Measurements from ENCODE around the gene ATP5PD. TPM values are rescaled to one million over a fixed set of nuclear protein-coding genes. Genes with fewer than 3 reads are reported as not detected.

Gene ATP5PD
- total RNA-seq, 2 experiments from 2014 or later = 242 TPM

- Mint-ChIP-seq H3K4me1 (peaks cover 44% of the 10 kb centered on the region), H3K36me3 (ENCODE audit: low read depth) (no peaks in the 10 kb centered on the region), H3K9me3 (no peaks in the 10 kb centered on the region), H3K4me3 (peak overlapping the region; percentile 70), H3K27me3 (no peaks in the 10 kb centered on the region), H3K27ac (peak overlapping the region; percentile 13)
- no peak for DNase-seq
- ChIA-PET CTCF (interaction anchor here (1.3 to 1.7 kb wide), 2 partner anchors 19 to 27 kb away, joined by 3 to 5 read pairs; no protein-coding TSS in a partner anchor), POLR2A (interaction anchor here (1.2 to 2.3 kb wide), 3 partner anchors 9 to 52 kb away, joined by 3 to 16 read pairs (median 11); partner anchors contain the start of gene ARMC7)
Measured at GRCh38 chr17:75086496-75087181, 39.9 kb upstream of the ATP5PD start.

- no peak overlapping the region for H3K4me3 Mint-ChIP-seq
- DNase-seq = no peak
- ChIA-PET POLR2A (interaction anchor here (0.7 to 1.0 kb wide), 2 partner anchors 24 to 263 kb away, joined by 3 to 4 read pairs; no protein-coding TSS in a partner anchor), CTCF (interaction anchor here (0.7 to 0.9 kb wide), 2 partner anchors 27 to 30 kb away, joined by 3 read pairs; no protein-coding TSS in a partner anchor)
- H3K36me3 Mint-ChIP-seq (ENCODE audit: low read depth) = no peaks in the 10 kb centered on the region
- H3K27me3 Mint-ChIP-seq = no peaks in the 10 kb centered on the region
- no peak overlapping the region for H3K27ac Mint-ChIP-seq
- peaks cover 43% of the 10 kb centered on the region for H3K4me1 Mint-ChIP-seq
- H3K9me3 Mint-ChIP-seq = no peaks in the 10 kb centered on the region
Measured at GRCh38 chr17:75084039-75084660, 37.4 kb upstream of the ATP5PD start.

- Mint-ChIP-seq H3K27ac (no peak overlapping the region), H3K27me3 (no peaks in the 10 kb centered on the region), H3K9me3 (no peaks in the 10 kb centered on the region), H3K4me3 (no peak overlapping the region), H3K36me3 (ENCODE audit: low read depth) (no peaks in the 10 kb centered on the region), H3K4me1 (peaks cover 44% of the 10 kb centered on the region)
- ChIA-PET POLR2A (no interaction called here), CTCF (interaction anchor here (1.9 kb wide), 1 partner anchor 31 kb away, joined by 6 read pairs; no protein-coding TSS in a partner anchor)
- no peak for DNase-seq
Measured at GRCh38 chr17:75082683-75083082, 35.9 kb upstream of the ATP5PD start.

DNA sequence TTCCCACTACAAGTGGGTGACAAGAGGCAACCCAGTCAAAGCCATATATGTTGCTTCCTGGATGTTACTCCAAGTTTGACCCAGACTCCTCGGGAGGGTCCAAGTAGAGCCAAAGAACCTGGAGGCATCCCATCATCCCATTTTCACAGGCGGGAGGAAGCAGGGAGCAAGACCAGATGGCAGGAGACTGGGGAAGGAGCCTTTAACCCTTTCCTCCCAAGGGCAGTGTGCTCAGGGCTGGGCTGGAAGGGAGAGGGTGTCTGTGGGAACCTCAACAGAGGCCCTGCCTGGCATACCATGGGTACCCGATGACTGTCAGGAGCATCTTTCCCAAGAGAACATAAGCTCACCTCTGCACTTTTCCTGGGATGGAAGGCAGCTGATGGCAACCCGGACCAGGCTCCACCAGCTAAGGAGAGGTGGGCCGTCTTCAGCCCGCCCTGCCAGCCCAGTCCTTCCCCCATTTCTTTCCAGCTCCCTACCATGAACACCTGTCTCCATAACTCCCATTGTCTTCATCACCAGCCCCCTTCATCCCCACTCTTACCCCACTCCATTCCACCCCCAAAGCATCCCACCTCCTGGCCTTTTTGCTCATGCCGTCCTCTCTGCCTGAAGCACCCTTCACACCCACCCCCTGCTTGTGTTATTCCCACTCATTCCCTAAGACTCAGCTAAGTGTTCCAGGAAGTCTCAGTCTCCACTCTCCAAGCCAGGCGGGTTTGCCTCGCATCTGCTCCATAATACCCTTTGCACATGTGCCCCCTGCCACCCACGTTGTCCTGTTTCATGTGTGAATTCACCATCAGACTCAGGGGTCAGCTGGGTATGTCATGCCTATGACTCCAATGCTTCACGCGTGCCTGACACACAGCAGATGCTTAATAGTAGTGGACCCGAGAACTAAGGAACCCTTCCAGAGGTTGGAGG lies 35.1 kb upstream of the ATP5PD start:
- Mint-ChIP-seq H3K4me1 (peaks cover 44% of the 10 kb centered on the region), H3K9me3 (no peaks in the 10 kb centered on the region), H3K36me3 (ENCODE audit: low read depth) (no peaks in the 10 kb centered on the region), H3K27ac (no peak overlapping the region), H3K27me3 (no peaks in the 10 kb centered on the region), H3K4me3 (no peak overlapping the region)
- POLR2A ChIA-PET = interaction anchor here (0.6 to 1.3 kb wide), 2 partner anchors 179 to 209 kb away, joined by 4 read pairs; partner anchors contain the start of gene FDXR
- no peak for DNase-seq
- CTCF ChIA-PET = interaction anchor here (1.6 to 1.9 kb wide), 2 partner anchors 12 to 32 kb away, joined by 4 to 6 read pairs; no protein-coding TSS in a partner anchor

GRCh38 chr17:75079023-75079373 lies 32.2 kb upstream of the ATP5PD start:
- DNase-seq = no peak
- Mint-ChIP-seq H3K9me3 (no peaks in the 10 kb centered on the region), H3K27ac (no peak overlapping the region), H3K27me3 (no peaks in the 10 kb centered on the region), H3K36me3 (ENCODE audit: low read depth) (no peaks in the 10 kb centered on the region), H3K4me3 (no peak overlapping the region), H3K4me1 (peaks cover 33% of the 10 kb centered on the region)
- POLR2A ChIA-PET = interaction anchor here (1.2 to 2.9 kb wide), 3 partner anchors 9 to 183 kb away, joined by 3 to 16 read pairs (median 3); partner anchors contain the start of genes ATP5PD, KCTD2 and SLC16A5
- CTCF ChIA-PET = interaction anchor here (1.2 to 1.6 kb wide), 2 partner anchors 19 to 31 kb away, joined by 4 to 5 read pairs; no protein-coding TSS in a partner anchor

- Mint-ChIP-seq H3K27me3 (no peaks in the 10 kb centered on the region), H3K27ac (peak overlapping the region; percentile 16), H3K36me3 (ENCODE audit: low read depth) (no peaks in the 10 kb centered on the region), H3K4me3 (no peak overlapping the region), H3K4me1 (peaks cover 29% of the 10 kb centered on the region), H3K9me3 (no peaks in the 10 kb centered on the region)
- no peak for DNase-seq
- CTCF ChIA-PET = interaction anchor here (0.7 to 1.6 kb wide), 4 partner anchors 19 to 244 kb away, joined by 3 to 5 read pairs (median 4); no protein-coding TSS in a partner anchor
- POLR2A ChIA-PET = interaction anchor here (0.7 to 2.9 kb wide), 5 partner anchors 9 to 184 kb away, joined by 3 to 16 read pairs (median 3); partner anchors contain the start of genes ATP5PD, KCTD2 and SLC16A5
Measured at GRCh38 chr17:75078284-75079022, 31.7 kb upstream of the ATP5PD start.

- peaks cover 29% of the 10 kb centered on the region for H3K4me1 Mint-ChIP-seq
- ChIA-PET CTCF (interaction anchor here (0.7 to 1.9 kb wide), 3 partner anchors 11 to 245 kb away, joined by 3 to 5 read pairs (median 3); partner anchors contain the start of gene SLC16A5), POLR2A (interaction anchor here (0.7 to 2.9 kb wide), 7 partner anchors 8 to 185 kb away, joined by 3 to 16 read pairs (median 3); partner anchors contain the start of genes ATP5PD, KCTD2 and SLC16A5)
- peak overlapping the region; percentile 52 for H3K27ac Mint-ChIP-seq
- H3K27me3 Mint-ChIP-seq = no peaks in the 10 kb centered on the region
- DNase-seq = peak; percentile 66
- H3K9me3 Mint-ChIP-seq = no peaks in the 10 kb centered on the region
- peak overlapping the region; percentile 50 for H3K4me3 Mint-ChIP-seq
- H3K36me3 Mint-ChIP-seq (ENCODE audit: low read depth) = no peaks in the 10 kb centered on the region
Measured at GRCh38 chr17:75077496-75078283, 30.9 kb upstream of the ATP5PD start.

- no peaks in the 10 kb centered on the region for H3K9me3 Mint-ChIP-seq
- H3K4me1 Mint-ChIP-seq = peaks cover 29% of the 10 kb centered on the region
- no peak overlapping the region for H3K27ac Mint-ChIP-seq
- no peaks in the 10 kb centered on the region for H3K27me3 Mint-ChIP-seq
- CTCF ChIA-PET = interaction anchor here (1.9 kb wide), 1 partner anchor 11 kb away, joined by 5 read pairs; the partner anchor contains the start of gene SLC16A5
- no peaks in the 10 kb centered on the region for H3K36me3 Mint-ChIP-seq (ENCODE audit: low read depth)
- POLR2A ChIA-PET = interaction anchor here (0.8 to 2.9 kb wide), 3 partner anchors 9 to 41 kb away, joined by 3 to 16 read pairs (median 8); partner anchors contain the start of gene SLC16A5
- H3K4me3 Mint-ChIP-seq = peak overlapping the region; percentile 50
- DNase-seq = no peak
Measured at GRCh38 chr17:75077072-75077495, 30.3 kb upstream of the ATP5PD start.

GRCh38 chr17:75075597-75076336 lies 29.0 kb upstream of the ATP5PD start:
- peaks cover 29% of the 10 kb centered on the region for H3K4me1 Mint-ChIP-seq
- H3K36me3 Mint-ChIP-seq (ENCODE audit: low read depth) = no peaks in the 10 kb centered on the region
- DNase-seq = no peak
- H3K27ac Mint-ChIP-seq = no peak overlapping the region
- H3K27me3 Mint-ChIP-seq = no peaks in the 10 kb centered on the region
- no peaks in the 10 kb centered on the region for H3K9me3 Mint-ChIP-seq
- CTCF ChIA-PET = interaction anchor here (0.6 to 1.9 kb wide), 4 partner anchors 12 to 213 kb away, joined by 3 to 5 read pairs (median 4); partner anchors contain the start of gene SLC16A5
- no peak overlapping the region for H3K4me3 Mint-ChIP-seq
- POLR2A ChIA-PET = interaction anchor here (1.5 to 2.9 kb wide), 3 partner anchors 8 to 203 kb away, joined by 4 to 16 read pairs (median 8); partner anchors contain the start of genes FDXR and SLC16A5

DNA sequence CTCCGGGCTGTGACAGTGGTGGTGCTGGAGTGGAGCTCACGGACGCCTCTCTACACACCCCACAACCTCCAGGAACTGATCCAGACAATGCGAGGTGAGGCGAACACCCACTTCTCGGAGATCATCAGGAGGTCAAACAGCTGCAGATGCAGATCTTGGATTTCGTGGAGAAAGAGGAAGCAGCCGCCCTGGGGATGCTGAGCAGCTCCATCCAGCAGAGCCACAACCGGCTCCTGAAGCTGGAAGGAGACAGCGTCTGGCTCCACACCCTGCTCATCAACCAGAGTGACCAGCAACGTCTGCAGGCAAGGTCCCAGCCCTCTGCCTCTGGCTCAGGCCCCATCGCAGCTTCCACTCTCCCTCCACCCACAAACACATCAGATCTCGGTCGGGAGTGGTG lies 27.8 kb upstream of the ATP5PD start:
- Mint-ChIP-seq H3K27ac (no peak overlapping the region), H3K27me3 (no peaks in the 10 kb centered on the region), H3K4me3 (no peak overlapping the region), H3K36me3 (ENCODE audit: low read depth) (no peaks in the 10 kb centered on the region), H3K4me1 (peaks cover 27% of the 10 kb centered on the region), H3K9me3 (no peaks in the 10 kb centered on the region)
- ChIA-PET POLR2A (interaction anchor here (1.5 kb wide), 1 partner anchor 38 kb away, joined by 4 read pairs; no protein-coding TSS in a partner anchor), CTCF (interaction anchor here (1.6 kb wide), 1 partner anchor 40 kb away, joined by 7 read pairs; no protein-coding TSS in a partner anchor)
- no peak for DNase-seq

Data from activated CD4-positive, alpha-beta memory T cell treated with anti-CD3 and anti-CD28 coated beads, Interleukin-2, amount 10 ng/mL, durations not matched to agents 7 days and 5 days (primary cell).